Hematopoietic multipotent progenitor cell treated with erythropoietin and hydrocortisone succinate and interleukin-3 and kit ligand, for 17 days (in vitro differentiated cells): ENCODE measurements around the gene MINAR1.

ENCODE experiments used
- DNase-seq: peaks from one replicate; pipeline ENCODE4 v3.0.0-alpha.2; 2015; ENCODE audit warnings: low spot score

The MINAR1 gene

GRCh38 chr15:79463043-79463780, 31.1 kb downstream of the MINAR1 start:
- DNase-seq: no peak

DNA sequence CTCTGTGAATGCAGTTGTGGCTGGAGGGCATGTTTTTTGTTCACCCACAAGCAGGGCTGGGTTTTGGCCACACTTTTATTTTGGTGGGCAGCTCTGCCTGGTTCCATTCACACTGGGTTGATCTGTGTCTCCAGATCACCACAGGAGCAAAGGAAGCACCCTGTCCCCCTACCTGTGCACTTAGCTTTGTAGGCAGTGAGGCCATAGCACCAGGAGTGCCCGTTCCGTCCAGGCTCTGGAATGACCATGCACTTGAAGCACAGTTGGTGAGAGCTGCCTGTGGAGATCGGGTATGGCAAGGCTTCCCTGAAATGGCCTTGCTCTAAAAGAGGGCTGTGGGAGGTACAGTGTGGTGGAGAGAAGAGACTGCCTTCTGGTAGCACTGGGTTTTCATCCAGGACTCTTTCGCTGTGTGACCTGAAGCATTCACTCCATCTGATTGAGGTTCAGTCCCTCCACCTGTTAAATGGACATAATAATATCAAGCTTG, 31.7 kb downstream of the MINAR1 start:
- no peak for DNase-seq

DNA sequence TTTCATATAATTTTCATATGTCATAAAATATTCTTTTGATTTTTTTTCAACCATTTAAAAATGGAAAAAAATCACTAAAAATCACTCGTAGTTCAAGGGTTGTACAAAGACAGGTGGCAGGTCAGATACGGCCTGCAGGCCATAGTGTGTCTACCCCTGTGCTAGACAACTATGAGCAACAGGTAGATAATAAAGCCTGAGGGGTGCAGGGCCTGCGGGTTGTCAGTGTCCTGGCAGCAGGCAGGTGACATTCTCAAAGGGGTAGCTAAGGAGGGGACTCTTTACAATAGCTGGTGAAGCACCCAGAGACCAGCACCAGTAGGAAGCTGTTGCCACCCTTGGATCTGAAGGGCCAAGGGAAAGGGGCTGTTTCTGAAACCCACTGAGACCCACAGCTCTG, 34.4 kb downstream of the MINAR1 start:
- DNase-seq: no peak

DNA sequence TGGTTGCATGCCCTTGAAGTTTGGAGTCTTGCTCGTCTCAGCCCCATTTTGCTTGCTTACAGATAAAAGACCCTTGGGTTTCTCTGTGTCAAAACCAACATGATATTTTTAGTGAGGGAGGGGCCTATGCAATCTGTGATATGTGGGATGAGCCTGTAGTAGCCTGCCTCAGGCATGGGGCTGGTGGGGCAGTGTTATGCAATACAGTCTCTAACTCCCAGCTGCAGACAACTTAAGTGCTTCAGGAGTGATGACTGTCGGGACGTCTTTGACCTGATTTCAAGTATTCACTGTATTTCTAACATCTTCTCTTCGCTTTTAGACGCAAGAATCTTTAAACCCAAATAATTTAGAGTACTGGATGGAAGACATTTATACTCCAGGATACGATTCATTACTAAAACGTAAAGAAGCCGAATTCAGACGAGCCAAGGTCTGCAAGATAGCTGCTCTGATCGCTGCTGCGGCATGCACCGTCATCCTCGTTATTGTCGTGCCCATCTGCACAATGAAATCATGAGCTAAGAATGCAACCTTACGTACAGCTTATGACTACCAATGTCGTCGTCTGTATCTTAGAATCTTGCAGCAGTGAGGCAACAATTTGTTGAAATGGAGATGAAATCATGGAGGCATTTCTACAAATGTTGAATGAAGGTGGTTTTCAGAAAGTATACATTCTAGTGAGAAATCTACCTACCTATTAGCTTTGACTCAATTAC, 35.9 kb downstream of the MINAR1 start:
- no peak for DNase-seq

DNA sequence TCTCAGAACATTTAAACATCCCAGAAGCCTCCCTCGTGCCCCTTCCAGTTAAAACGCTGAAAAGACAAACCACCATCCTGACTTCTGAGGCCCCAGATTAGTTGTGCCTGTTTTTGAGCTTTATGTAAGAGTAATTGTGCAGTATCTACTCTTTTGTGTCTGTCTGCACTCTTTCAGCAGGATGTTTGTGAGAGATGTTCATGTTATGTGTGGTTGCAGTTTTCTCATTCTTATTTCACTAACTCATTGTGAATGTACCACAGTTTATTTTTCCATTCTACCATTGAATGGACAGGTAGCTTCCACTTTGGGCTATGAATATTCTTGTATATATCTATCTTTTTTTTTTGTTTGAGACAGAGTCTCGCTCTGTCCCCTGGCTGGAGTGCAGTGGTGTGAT, 40.3 kb downstream of the MINAR1 start:
- DNase-seq: no peak

- DNase-seq: no peak
These were observed 42.1 kb downstream of the MINAR1 start for GRCh38 chr15:79474252-79474651.

DNA sequence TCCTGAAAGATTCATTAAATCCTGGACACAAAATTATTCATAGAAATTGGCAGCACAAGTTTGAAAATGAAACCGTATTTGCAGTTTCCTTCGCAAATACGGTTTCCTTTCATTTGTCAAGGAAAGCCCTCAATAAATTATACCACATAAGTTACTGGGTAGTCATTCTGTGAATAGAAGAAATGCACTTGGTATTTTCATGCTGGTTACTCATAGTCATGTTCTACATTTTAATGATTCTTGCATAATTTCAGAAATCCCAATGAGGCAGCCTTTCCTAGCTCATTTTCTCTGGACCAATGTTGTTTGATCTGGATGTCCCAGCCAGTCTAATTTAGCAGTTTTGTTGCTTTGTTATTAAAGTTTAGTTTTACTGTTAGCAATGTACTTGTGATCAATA, 43.2 kb downstream of the MINAR1 start:
- no peak for DNase-seq

- DNase-seq: no peak
These were observed 46.0 kb downstream of the MINAR1 start for GRCh38 chr15:79478108-79478507.

DNA sequence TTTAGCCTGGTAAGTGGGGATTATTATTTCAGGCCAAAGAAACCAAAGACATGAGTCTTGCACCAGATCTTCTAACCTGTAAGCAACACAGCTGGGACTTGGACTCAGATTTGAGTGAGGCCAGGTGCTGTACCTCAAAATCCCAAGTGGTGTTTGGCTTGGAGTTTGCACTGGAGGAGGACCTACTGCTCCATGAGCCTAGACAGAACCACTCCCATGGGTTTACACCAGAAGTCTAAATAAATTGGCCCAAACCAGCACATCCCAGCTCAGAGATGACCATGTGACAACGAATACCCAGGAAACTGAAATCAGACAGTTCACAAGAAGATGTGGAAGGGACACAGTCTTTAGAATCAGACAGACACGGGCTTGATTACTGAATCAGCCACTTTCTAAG, 47.5 kb downstream of the MINAR1 start:
- no peak for DNase-seq

GRCh38 chr15:79481793-79482192, 49.7 kb downstream of the MINAR1 start:
- DNase-seq: no peak
